Caco-2 (cell line): ENCODE results near the gene AUTS2. TPM values are rescaled to one million over a fixed set of nuclear protein-coding genes. Genes with fewer than 3 reads are reported as not detected.

ENCODE experiments used
- BruUV-seq: library from RNA; stranded (reverse); fragments of 400-500 nt; replicated peaks from 2 replicates; lab custom pipeline; 2021; lab: Mats Ljungman, UMichigan
- CTCF ChIA-PET: fragments of 300-600 bp; sonication (Branson Sonifier 250); formaldehyde crosslinking; loops from one replicate; lab custom pipeline; 2022; ENCODE audit warnings: antibody characterized with exemption; lab: Charles Lee
- POLR2A ChIA-PET: fragments of 300-600 bp; sonication (Branson Sonifier 250); formaldehyde crosslinking; loops from one replicate; lab custom pipeline; 2022; ENCODE audit warnings: antibody characterized with exemption; lab: Charles Lee
- DNase-seq, 2 experiments: peaks; one replicate each; pipeline versions ENCODE4 v3.0.0 to v3.0.0-alpha.2; 2020 to 2022
- H3K27me3 ChIP-seq: replicated peaks from 2 replicates; pipeline ENCODE4 v1.6.0; 2011; ENCODE audit warnings: low read length; ENCODE audit not compliant: control insufficient read depth, insufficient read depth
- H3K36me3 ChIP-seq: 2 replicates; pipeline ENCODE4 v1.5.1; 2011; ENCODE audit warnings: low read length; ENCODE audit not compliant: control insufficient read depth, insufficient read depth
- H3K4me1 ChIP-seq: fragments of 250-450 bp; sonication (Bioruptor Pico); 2 replicates; pipeline ENCODE4 v1.5.1; 2020; ENCODE audit warnings: mild to moderate bottlenecking
- H3K4me3 ChIP-seq: 2 replicates; pipeline ENCODE4 v1.5.1; 2011; ENCODE audit warnings: low read depth, mild to moderate bottlenecking, control low read depth, low read length
- H3K9me3 ChIP-seq: fragments of 250-450 bp; sonication (Bioruptor Pico); 2 replicates; pipeline ENCODE4 v1.5.1; 2020; ENCODE audit warnings: mild to moderate bottlenecking, moderate library complexity
- H3K27ac Mint-ChIP-seq: one replicate; pipeline ENCODE4 v1.8.0; 2022; ENCODE audit warnings: mixed read lengths; ENCODE audit not compliant: unreplicated experiment
- H3K27me3 Mint-ChIP-seq: one replicate; pipeline ENCODE4 v1.8.0; 2022; ENCODE audit warnings: mixed read lengths; ENCODE audit not compliant: insufficient read depth, unreplicated experiment
- H3K36me3 Mint-ChIP-seq: one replicate; pipeline ENCODE4 v1.8.0; 2022; ENCODE audit warnings: mild to moderate bottlenecking, mixed read lengths; ENCODE audit not compliant: insufficient read depth, unreplicated experiment
- H3K4me1 Mint-ChIP-seq: one replicate; pipeline ENCODE4 v1.8.0; 2022; ENCODE audit warnings: low read depth, mixed read lengths; ENCODE audit not compliant: unreplicated experiment
- H3K4me3 Mint-ChIP-seq: one replicate; pipeline ENCODE4 v1.8.0; 2022; ENCODE audit warnings: mild to moderate bottlenecking, moderate library complexity, mixed read lengths; ENCODE audit not compliant: unreplicated experiment
- H3K9me3 Mint-ChIP-seq: one replicate; pipeline ENCODE4 v1.8.0; 2022; ENCODE audit warnings: mixed read lengths; ENCODE audit not compliant: unreplicated experiment
- intact Hi-C: fragments of 100-400 bp; cut with micrococcal nuclease; formaldehyde crosslinking; loops from one replicate; pipeline ENCODE4 v1.10.0; 2022; ENCODE audit not compliant: unreplicated experiment
- total RNA-seq: library from RNA; stranded (reverse); gene quantifications from 2 replicates; pipeline ENCODE4 v1.2.3, GENCODE V29; 2022
- TF ChIP-seq, protein P1 (sequence below), 2 experiments: fragments of 200-600 bp in 1 of 2; IDR thresholded peaks; 1 replicate in 1 of 2; 2 replicates in 1 of 2; pipeline versions ENCODE4 v1.5.1 to v1.8.0; 2011 to 2022; ENCODE audit warnings: antibody characterized with exemption in 1 of 2, control low read depth in 1 of 2, inconsistent platforms in 1 of 2, low read depth in 1 of 2, low read length in 1 of 2, mild to moderate bottlenecking in 1 of 2, moderate library complexity in 1 of 2; ENCODE audit not compliant: insufficient read depth in 1 of 2, severe bottlenecking in 1 of 2, unreplicated experiment in 1 of 2

The AUTS2 gene
- total RNA-seq, 1 experiment from 2014 or later, result 37.1 TPM

DNA sequence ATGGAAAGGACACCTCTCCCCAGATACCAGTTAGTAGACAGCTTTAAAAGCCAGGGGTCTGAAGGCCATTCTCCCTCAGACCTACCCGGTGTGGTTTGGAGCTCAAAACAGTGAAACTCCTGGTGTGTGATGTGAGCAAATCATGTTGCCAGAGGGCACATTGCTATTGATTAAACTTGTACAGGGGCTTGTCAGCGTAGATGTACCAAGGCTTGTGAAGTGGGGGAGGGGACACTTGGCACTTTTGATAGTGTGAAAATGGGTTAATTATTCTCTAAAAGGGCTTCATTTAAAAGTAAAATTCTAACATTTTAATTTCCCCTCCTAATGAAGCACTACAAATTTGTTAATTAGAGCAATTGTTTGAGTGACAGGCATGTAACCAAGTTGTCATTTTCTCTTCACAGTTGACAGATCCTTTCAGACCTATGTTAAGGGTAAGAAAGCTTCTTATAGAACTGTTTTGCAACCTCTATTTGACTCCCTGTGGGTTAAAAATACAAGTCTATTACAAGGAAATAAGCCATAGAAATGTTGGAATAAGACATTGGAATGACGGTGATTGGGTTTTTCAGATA, 1176.8 kb downstream of the AUTS2 start:
- no peaks in the 10 kb centered on the region for H3K27me3 Mint-ChIP-seq
- peaks cover 4% of the 10 kb centered on the region; the same call in 1 of the 2 replicates for H3K36me3 ChIP-seq
- no peaks in the 10 kb centered on the region for H3K9me3 ChIP-seq
- intact Hi-C loops, result loop anchor here (2.0 kb wide), 1 partner anchor 54 kb away; no protein-coding TSS in a partner anchor
- no peaks in the 10 kb centered on the region for H3K4me1 ChIP-seq
- peaks cover 43% of the 10 kb centered on the region for H3K36me3 Mint-ChIP-seq
- POLR2A ChIA-PET, result no interaction called here
- BruUV-seq, result no TSS peak
- H3K4me3 Mint-ChIP-seq, result no peak overlapping the region
- CTCF ChIA-PET, result no interaction called here
- no peak for DNase-seq
- no peak overlapping the region for H3K4me3 ChIP-seq
- H3K27me3 ChIP-seq, result no peaks in the 10 kb centered on the region
- TF ChIP-seq, protein P1, sequence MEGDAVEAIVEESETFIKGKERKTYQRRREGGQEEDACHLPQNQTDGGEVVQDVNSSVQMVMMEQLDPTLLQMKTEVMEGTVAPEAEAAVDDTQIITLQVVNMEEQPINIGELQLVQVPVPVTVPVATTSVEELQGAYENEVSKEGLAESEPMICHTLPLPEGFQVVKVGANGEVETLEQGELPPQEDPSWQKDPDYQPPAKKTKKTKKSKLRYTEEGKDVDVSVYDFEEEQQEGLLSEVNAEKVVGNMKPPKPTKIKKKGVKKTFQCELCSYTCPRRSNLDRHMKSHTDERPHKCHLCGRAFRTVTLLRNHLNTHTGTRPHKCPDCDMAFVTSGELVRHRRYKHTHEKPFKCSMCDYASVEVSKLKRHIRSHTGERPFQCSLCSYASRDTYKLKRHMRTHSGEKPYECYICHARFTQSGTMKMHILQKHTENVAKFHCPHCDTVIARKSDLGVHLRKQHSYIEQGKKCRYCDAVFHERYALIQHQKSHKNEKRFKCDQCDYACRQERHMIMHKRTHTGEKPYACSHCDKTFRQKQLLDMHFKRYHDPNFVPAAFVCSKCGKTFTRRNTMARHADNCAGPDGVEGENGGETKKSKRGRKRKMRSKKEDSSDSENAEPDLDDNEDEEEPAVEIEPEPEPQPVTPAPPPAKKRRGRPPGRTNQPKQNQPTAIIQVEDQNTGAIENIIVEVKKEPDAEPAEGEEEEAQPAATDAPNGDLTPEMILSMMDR (IDR thresholded peaks at IDR 0.05; ENCODE audit: insufficient read depth in 1 of 2, low read depth in 1 of 2, low read length in 1 of 2, severe bottlenecking in 1 of 2, unreplicated experiment in 1 of 2), result no peak
- no peaks in the 10 kb centered on the region for H3K9me3 Mint-ChIP-seq
- H3K27ac Mint-ChIP-seq, result no peak overlapping the region
- no peaks in the 10 kb centered on the region for H3K4me1 Mint-ChIP-seq

DNA sequence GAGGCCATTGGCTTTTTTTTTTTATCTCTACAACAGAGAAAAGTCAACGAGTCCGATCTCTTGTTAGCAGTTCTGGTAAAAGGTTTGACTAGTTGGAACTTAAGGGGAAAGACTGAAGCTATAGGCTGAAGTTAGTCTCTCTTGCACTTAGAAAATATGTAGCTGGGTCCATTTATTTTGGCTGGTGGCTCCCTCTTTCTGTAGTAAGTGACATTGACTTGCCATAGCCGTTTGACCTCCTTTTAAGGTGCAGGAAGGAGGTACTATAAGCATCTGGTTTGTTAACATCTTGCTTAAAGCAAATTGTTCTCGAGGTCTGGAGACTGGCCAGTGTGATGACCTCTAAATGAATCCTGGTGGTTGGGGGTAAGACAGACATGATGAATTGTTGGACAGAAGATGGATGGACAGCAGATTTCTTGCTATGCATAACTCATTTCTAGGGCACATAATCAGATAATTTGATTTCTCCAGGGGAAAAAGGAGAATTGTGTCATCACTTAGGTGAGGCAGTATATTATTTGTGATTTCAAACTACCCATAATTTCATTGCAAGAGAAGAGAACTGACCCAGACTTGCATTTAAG, 1177.4 kb downstream of the AUTS2 start:
- no peak for DNase-seq

DNA sequence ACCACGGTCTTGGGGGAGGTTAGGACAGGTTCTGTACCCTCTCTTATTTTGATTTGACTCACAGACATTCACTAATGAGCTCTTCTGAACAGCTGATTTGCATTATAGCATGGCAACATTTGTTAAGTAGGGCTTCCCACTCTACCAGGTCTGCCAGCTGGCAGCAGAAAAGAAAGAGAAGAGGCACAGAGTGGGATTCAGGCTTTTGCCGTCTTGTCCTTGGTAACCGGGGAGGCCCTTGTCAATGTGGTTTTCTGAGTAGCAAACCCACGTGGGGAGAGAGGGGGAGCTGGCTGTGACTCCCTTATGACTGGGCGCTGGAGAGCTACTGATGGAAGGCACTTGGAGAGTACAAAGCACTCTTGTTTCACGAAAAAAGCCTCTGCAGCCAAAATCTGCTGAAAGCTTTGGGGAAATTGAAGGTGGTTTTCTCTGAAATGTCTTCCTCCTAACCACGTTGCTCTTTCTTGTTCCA, 1178.4 kb downstream of the AUTS2 start:
- intact Hi-C loops, result no loop called here
- ChIA-PET CTCF (no interaction called here), POLR2A (no interaction called here)
- Mint-ChIP-seq H3K36me3 (peaks cover 39% of the 10 kb centered on the region), H3K9me3 (no peaks in the 10 kb centered on the region), H3K27ac (no peak overlapping the region), H3K4me1 (no peaks in the 10 kb centered on the region), H3K4me3 (no peak overlapping the region), H3K27me3 (no peaks in the 10 kb centered on the region)
- BruUV-seq, result no TSS peak
- DNase-seq, result no peak
- H3K27me3 ChIP-seq, result no peaks in the 10 kb centered on the region
- peaks cover 5% of the 10 kb centered on the region; the same call in 1 of the 2 replicates for H3K36me3 ChIP-seq
- H3K4me3 ChIP-seq, result no peak overlapping the region
- H3K9me3 ChIP-seq, result no peaks in the 10 kb centered on the region
- H3K4me1 ChIP-seq, result peaks cover 8% of the 10 kb centered on the region
- TF ChIP-seq, protein P1 (IDR thresholded peaks at IDR 0.05; ENCODE audit: insufficient read depth in 1 of 2, low read depth in 1 of 2, low read length in 1 of 2, severe bottlenecking in 1 of 2, unreplicated experiment in 1 of 2), result no peak

More for the DNA sequence above, 1177.4 kb downstream of the AUTS2 start:
- H3K4me3 ChIP-seq, result no peak overlapping the region
- H3K4me3 Mint-ChIP-seq, result no peak overlapping the region
- H3K9me3 Mint-ChIP-seq, result no peaks in the 10 kb centered on the region
- H3K27me3 ChIP-seq, result no peaks in the 10 kb centered on the region
- H3K36me3 Mint-ChIP-seq, result peaks cover 46% of the 10 kb centered on the region
- intact Hi-C loops, result loop anchor here (2.0 kb wide), 1 partner anchor 55 kb away; no protein-coding TSS in a partner anchor
- H3K27ac Mint-ChIP-seq, result no peak overlapping the region
- peaks cover 2% of the 10 kb centered on the region; the same call in 1 of the 2 replicates for H3K4me1 ChIP-seq
- no peaks in the 10 kb centered on the region for H3K27me3 Mint-ChIP-seq
- no peaks in the 10 kb centered on the region for H3K4me1 Mint-ChIP-seq
- ChIA-PET POLR2A (no interaction called here), CTCF (interaction anchor here (0.7 kb wide), 1 partner anchor 56 kb away, joined by 4 read pairs; no protein-coding TSS in a partner anchor)
- BruUV-seq, result no TSS peak
- peaks cover 4% of the 10 kb centered on the region; the same call in 1 of the 2 replicates for H3K36me3 ChIP-seq
- no peaks in the 10 kb centered on the region for H3K9me3 ChIP-seq
- TF ChIP-seq, protein P1 (IDR thresholded peaks at IDR 0.05; ENCODE audit: insufficient read depth in 1 of 2, low read depth in 1 of 2, low read length in 1 of 2, severe bottlenecking in 1 of 2, unreplicated experiment in 1 of 2), result peak in 1 of 2 experiments; percentile 30
